NT2/D1 (cell line): Measurements from ENCODE around the gene AVP.

Source experiments
- SUZ12 ChIP-seq: IDR thresholded peaks from 2 replicates; pipeline ENCODE4 v1.6.1; 2011; ENCODE audit not compliant: insufficient read length, insufficient read depth; ENCODE audit errors: extremely low read depth
- YY1 ChIP-seq: IDR thresholded peaks from 2 replicates; pipeline ENCODE4 v1.6.1; 2011; ENCODE audit not compliant: insufficient read length, insufficient read depth
- ZNF274 ChIP-seq: IDR thresholded peaks from 2 replicates; pipeline ENCODE4 v1.6.1; 2011; ENCODE audit warnings: mild to moderate bottlenecking, low read depth, low read length

- TF ChIP-seq ZNF274 (no peak), YY1 (no peak), SUZ12 (no peak)
Observed at GRCh38 chr20:3082955-3083952, 1.3 kb downstream of the AVP start.
